HEK293 (cell line): ENCODE measurements around the gene MBD5.

Experiments used
- CTCF ChIA-PET: fragments of 350-600 bp; formaldehyde crosslinking; extraction: SDS; loops from one replicate; lab custom pipeline; 2021; ENCODE audit warnings: antibody characterized with exemption; lab: Yijun Ruan, JAX
- POLR2A ChIA-PET: fragments of 300-600 bp; formaldehyde crosslinking; extraction: SDS; loops from one replicate; lab custom pipeline; 2020; ENCODE audit warnings: antibody characterized with exemption, inconsistent platforms; lab: Yijun Ruan, JAX
- H3K27ac ChIP-seq: fragments of 200-500 bp; sonication (Bioruptor generic); 2 replicates; pipeline ENCODE4 v1.5.1; 2014; ENCODE audit warnings: low read depth, low read length, control low read depth, inconsistent platforms; ENCODE audit errors: extremely low read depth
- H3K36me3 ChIP-seq, 2 experiments: fragments of 200-500 bp in 1 of 2; sonication (Bioruptor generic) in 1 of 2; 1 replicate in 1 of 2; 2 replicates in 1 of 2; pipeline ENCODE4 v1.5.1; 2014 to 2017; ENCODE audit warnings: inconsistent platforms in 2 of 2, low read length in 2 of 2; ENCODE audit not compliant: control insufficient read depth in 2 of 2, insufficient read depth in 1 of 2
- H3K4me1 ChIP-seq: fragments of 200-500 bp; sonication (Bioruptor generic); 2 replicates; pipeline ENCODE4 v1.5.1; 2014; ENCODE audit warnings: mild to moderate bottlenecking, low read length, inconsistent platforms; ENCODE audit not compliant: control insufficient read depth, insufficient read depth
- H3K4me3 ChIP-seq: 2 replicates; pipeline ENCODE4 v1.5.1; 2011; ENCODE audit warnings: low read depth, mild to moderate bottlenecking, control low read depth, low read length, moderate library complexity
- H3K9me3 ChIP-seq: fragments of 200-500 bp; sonication (Bioruptor generic); 2 replicates; pipeline ENCODE4 v1.5.1; 2014; ENCODE audit warnings: low read depth, low read length, inconsistent platforms; ENCODE audit not compliant: control insufficient read depth, insufficient read depth
- KLF16 ChIP-seq: fragments of 450-650 bp; formaldehyde crosslinking; IDR thresholded peaks from 2 replicates; pipeline ENCODE4 v1.5.1; 2017; ENCODE audit warnings: missing biosample characterization, missing genetic modification characterization
- KLF7 ChIP-seq: fragments of 450-650 bp; formaldehyde crosslinking; IDR thresholded peaks from 2 replicates; pipeline ENCODE4 v1.5.1; 2016; ENCODE audit warnings: missing biosample characterization, missing genetic modification characterization, borderline replicate concordance
- OVOL3 ChIP-seq: fragments of 450-650 bp; formaldehyde crosslinking; IDR thresholded peaks from 2 replicates; pipeline ENCODE4 v1.5.1; 2016; ENCODE audit warnings: missing biosample characterization, missing genetic modification characterization
- TRIM28 ChIP-seq: IDR thresholded peaks from 2 replicates; pipeline ENCODE4 v1.6.1; 2011; ENCODE audit warnings: low read length, control low read depth, borderline replicate concordance
- ZBTB1 ChIP-seq: fragments of 450-650 bp; formaldehyde crosslinking; IDR thresholded peaks from 2 replicates; pipeline ENCODE4 v1.5.1; 2016; ENCODE audit warnings: missing biosample characterization, missing genetic modification characterization
- ZBTB17 ChIP-seq: fragments of 450-650 bp; formaldehyde crosslinking; IDR thresholded peaks from 2 replicates; pipeline ENCODE4 v1.5.1; 2016; ENCODE audit warnings: missing biosample characterization, missing genetic modification characterization
- ZIC2 ChIP-seq: fragments of 450-650 bp; formaldehyde crosslinking; IDR thresholded peaks from 2 replicates; pipeline ENCODE4 v1.5.1; 2016; ENCODE audit warnings: missing biosample characterization, missing genetic modification characterization
- ZNF114 ChIP-seq: fragments of 450-650 bp; formaldehyde crosslinking; IDR thresholded peaks from 2 replicates; pipeline ENCODE4 v1.5.0; 2017; ENCODE audit warnings: missing biosample characterization, missing genetic modification characterization
- ZNF133 ChIP-seq: fragments of 450-650 bp; formaldehyde crosslinking; IDR thresholded peaks from 2 replicates; pipeline ENCODE4 v1.5.1; 2016; ENCODE audit warnings: missing biosample characterization, missing genetic modification characterization
- ZNF175 ChIP-seq: fragments of 450-650 bp; formaldehyde crosslinking; IDR thresholded peaks from 2 replicates; pipeline ENCODE4 v1.5.1; 2016; ENCODE audit warnings: missing biosample characterization, missing genetic modification characterization
- ZNF19 ChIP-seq: fragments of 450-650 bp; formaldehyde crosslinking; IDR thresholded peaks from 2 replicates; pipeline ENCODE4; 2016; ENCODE audit warnings: missing biosample characterization, missing genetic modification characterization, low read depth
- ZNF221 ChIP-seq: fragments of 450-650 bp; formaldehyde crosslinking; IDR thresholded peaks from 2 replicates; pipeline ENCODE4 v1.5.1; 2017; ENCODE audit warnings: missing biosample characterization, missing genetic modification characterization, borderline replicate concordance
- ZNF404 ChIP-seq: fragments of 450-650 bp; formaldehyde crosslinking; IDR thresholded peaks from 2 replicates; pipeline ENCODE4 v1.5.1; 2017; ENCODE audit warnings: missing biosample characterization, missing genetic modification characterization
- ZNF501 ChIP-seq: fragments of 450-650 bp; formaldehyde crosslinking; IDR thresholded peaks from 2 replicates; pipeline ENCODE4 v1.5.1; 2016; ENCODE audit warnings: missing biosample characterization, missing genetic modification characterization
- ZNF529 ChIP-seq: fragments of 450-650 bp; formaldehyde crosslinking; IDR thresholded peaks from 2 replicates; pipeline ENCODE4 v1.5.1; 2017; ENCODE audit warnings: missing genetic modification characterization, missing biosample characterization; ENCODE audit not compliant: insufficient replicate concordance
- ZNF623 ChIP-seq: fragments of 450-650 bp; formaldehyde crosslinking; IDR thresholded peaks from 2 replicates; pipeline ENCODE4 v1.5.1; 2016; ENCODE audit warnings: missing biosample characterization, missing genetic modification characterization
- ZNF792 ChIP-seq: fragments of 450-650 bp; formaldehyde crosslinking; IDR thresholded peaks from 2 replicates; pipeline ENCODE4 v1.5.1; 2016; ENCODE audit warnings: missing biosample characterization, missing genetic modification characterization
- ZSCAN5A ChIP-seq: fragments of 450-650 bp; formaldehyde crosslinking; IDR thresholded peaks from 2 replicates; pipeline ENCODE4 v1.5.1; 2016; ENCODE audit warnings: missing biosample characterization, missing genetic modification characterization
- TF ChIP-seq, protein P1 (sequence below): fragments of 450-650 bp; IDR thresholded peaks from 2 replicates; pipeline ENCODE4 v1.5.1; 2018; ENCODE audit warnings: missing biosample characterization, mild to moderate bottlenecking, missing genetic modification characterization
- TF ChIP-seq, protein P2 (sequence below): fragments of 450-650 bp; formaldehyde crosslinking; IDR thresholded peaks from 2 replicates; pipeline ENCODE4 v1.5.1; 2016; ENCODE audit warnings: missing biosample characterization, missing genetic modification characterization
- TF ChIP-seq, protein P3 (sequence below): fragments of 450-650 bp; formaldehyde crosslinking; IDR thresholded peaks from 2 replicates; pipeline ENCODE4 v1.5.1; 2016; ENCODE audit warnings: missing biosample characterization, missing genetic modification characterization
- TF ChIP-seq, protein P4 (sequence below): sonication (generic); formaldehyde crosslinking; IDR thresholded peaks from 2 replicates; pipeline ENCODE4 v1.8.1; 2022; ENCODE audit warnings: mild to moderate bottlenecking, moderate library complexity, missing genetic modification reagents
- TF ChIP-seq, protein P5 (sequence below): fragments of 450-650 bp; formaldehyde crosslinking; IDR thresholded peaks from 2 replicates; pipeline ENCODE4 v1.5.1; 2016; ENCODE audit warnings: missing biosample characterization, missing genetic modification characterization

The MBD5 gene

GRCh38 chr2:148244593-148245292 is 223.9 kb downstream of the MBD5 start:
- Histone ChIP-seq H3K27ac (no peak overlapping the region), H3K36me3 (no peaks in the 10 kb centered on the region), H3K9me3 (no peaks in the 10 kb centered on the region), H3K4me3 (no peak overlapping the region), H3K4me1 (no peaks in the 10 kb centered on the region)
- TF ChIP-seq ZNF19 (tag by site-specific recombination) (no peak), OVOL3 (tag by site-specific recombination) (no peak), ZSCAN5A (tag by site-specific recombination) (no peak), ZIC2 (tag by site-specific recombination) (no peak), KLF16 (no peak), ZNF501 (no peak), ZBTB17 (tag by site-specific recombination) (no peak), ZNF133 (tag by site-specific recombination) (no peak), TRIM28 (no peak), ZNF114 (tag by site-specific recombination) (no peak), ZNF623 (tag by site-specific recombination) (no peak)
- TF ChIP-seq, protein P1, sequence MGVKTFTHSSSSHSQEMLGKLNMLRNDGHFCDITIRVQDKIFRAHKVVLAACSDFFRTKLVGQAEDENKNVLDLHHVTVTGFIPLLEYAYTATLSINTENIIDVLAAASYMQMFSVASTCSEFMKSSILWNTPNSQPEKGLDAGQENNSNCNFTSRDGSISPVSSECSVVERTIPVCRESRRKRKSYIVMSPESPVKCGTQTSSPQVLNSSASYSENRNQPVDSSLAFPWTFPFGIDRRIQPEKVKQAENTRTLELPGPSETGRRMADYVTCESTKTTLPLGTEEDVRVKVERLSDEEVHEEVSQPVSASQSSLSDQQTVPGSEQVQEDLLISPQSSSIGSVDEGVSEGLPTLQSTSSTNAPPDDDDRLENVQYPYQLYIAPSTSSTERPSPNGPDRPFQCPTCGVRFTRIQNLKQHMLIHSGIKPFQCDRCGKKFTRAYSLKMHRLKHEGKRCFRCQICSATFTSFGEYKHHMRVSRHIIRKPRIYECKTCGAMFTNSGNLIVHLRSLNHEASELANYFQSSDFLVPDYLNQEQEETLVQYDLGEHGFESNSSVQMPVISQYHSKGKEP (tag by site-specific recombination), result no peak
- ChIA-PET POLR2A (no interaction called here), CTCF (interaction anchor here (1.0 kb wide), 1 partner anchor 264 kb away, joined by 4 read pairs; no protein-coding TSS in a partner anchor)

DNA sequence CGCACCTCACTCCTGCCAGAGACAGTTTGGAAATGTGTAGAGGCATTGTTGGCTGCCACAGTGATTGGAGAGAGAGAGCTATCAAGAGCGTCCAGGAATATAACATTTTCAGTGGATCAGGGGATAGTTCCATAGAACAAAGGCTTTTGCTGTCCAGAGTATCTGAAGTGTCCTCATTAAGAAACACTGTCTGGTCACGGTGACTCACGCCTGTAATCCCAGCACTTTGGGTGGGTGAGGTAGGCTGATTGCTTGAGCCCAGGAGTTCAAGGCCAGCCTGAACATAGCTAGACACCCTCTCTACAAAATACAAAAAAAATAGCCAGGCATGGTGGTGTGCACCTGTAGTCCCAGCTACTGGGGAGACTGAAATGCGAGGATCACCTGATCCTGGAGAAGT is 231.1 kb downstream of the MBD5 start:
- TF ChIP-seq, protein P2, sequence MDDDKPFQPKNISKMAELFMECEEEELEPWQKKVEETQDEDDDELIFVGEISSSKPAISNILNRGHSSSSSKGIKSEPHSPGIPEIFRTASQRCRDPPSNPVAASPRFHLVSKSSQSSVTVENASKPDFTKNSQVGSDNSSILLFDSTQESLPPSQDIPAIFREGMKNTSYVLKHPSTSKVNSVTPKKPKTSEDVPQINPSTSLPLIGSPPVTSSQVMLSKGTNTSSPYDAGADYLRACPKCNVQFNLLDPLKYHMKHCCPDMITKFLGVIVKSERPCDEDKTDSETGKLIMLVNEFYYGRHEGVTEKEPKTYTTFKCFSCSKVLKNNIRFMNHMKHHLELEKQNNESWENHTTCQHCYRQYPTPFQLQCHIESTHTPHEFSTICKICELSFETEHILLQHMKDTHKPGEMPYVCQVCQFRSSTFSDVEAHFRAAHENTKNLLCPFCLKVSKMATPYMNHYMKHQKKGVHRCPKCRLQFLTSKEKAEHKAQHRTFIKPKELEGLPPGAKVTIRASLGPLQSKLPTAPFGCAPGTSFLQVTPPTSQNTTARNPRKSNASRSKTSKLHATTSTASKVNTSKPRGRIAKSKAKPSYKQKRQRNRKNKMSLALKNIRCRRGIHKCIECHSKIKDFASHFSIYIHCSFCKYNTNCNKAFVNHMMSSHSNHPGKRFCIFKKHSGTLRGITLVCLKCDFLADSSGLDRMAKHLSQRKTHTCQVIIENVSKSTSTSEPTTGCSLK (tag by site-specific recombination), result no peak
- no peak for TF ChIP-seq ZNF529 (tag by site-specific recombination)
- no peak for TF ChIP-seq ZNF792 (tag by site-specific recombination)
- TF ChIP-seq ZNF404 (tag by site-specific recombination), result no peak
- TF ChIP-seq, protein P3, sequence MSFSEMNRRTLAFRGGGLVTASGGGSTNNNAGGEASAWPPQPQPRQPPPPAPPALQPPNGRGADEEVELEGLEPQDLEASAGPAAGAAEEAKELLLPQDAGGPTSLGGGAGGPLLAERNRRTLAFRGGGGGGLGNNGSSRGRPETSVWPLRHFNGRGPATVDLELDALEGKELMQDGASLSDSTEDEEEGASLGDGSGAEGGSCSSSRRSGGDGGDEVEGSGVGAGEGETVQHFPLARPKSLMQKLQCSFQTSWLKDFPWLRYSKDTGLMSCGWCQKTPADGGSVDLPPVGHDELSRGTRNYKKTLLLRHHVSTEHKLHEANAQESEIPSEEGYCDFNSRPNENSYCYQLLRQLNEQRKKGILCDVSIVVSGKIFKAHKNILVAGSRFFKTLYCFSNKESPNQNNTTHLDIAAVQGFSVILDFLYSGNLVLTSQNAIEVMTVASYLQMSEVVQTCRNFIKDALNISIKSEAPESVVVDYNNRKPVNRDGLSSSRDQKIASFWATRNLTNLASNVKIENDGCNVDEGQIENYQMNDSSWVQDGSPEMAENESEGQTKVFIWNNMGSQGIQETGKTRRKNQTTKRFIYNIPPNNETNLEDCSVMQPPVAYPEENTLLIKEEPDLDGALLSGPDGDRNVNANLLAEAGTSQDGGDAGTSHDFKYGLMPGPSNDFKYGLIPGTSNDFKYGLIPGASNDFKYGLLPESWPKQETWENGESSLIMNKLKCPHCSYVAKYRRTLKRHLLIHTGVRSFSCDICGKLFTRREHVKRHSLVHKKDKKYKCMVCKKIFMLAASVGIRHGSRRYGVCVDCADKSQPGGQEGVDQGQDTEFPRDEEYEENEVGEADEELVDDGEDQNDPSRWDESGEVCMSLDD (tag by site-specific recombination), result no peak
- TF ChIP-seq, protein P4, sequence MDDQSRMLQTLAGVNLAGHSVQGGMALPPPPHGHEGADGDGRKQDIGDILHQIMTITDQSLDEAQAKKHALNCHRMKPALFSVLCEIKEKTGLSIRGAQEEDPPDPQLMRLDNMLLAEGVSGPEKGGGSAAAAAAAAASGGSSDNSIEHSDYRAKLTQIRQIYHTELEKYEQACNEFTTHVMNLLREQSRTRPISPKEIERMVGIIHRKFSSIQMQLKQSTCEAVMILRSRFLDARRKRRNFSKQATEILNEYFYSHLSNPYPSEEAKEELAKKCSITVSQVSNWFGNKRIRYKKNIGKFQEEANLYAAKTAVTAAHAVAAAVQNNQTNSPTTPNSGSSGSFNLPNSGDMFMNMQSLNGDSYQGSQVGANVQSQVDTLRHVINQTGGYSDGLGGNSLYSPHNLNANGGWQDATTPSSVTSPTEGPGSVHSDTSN (CRISPR knock-in tag), result no peak
- TF ChIP-seq TRIM28, result no peak
- no peak for TF ChIP-seq ZNF175 (tag by site-specific recombination)
- no peak for TF ChIP-seq KLF7 (tag by site-specific recombination)
- no peak for TF ChIP-seq ZBTB1
- TF ChIP-seq, protein P5, sequence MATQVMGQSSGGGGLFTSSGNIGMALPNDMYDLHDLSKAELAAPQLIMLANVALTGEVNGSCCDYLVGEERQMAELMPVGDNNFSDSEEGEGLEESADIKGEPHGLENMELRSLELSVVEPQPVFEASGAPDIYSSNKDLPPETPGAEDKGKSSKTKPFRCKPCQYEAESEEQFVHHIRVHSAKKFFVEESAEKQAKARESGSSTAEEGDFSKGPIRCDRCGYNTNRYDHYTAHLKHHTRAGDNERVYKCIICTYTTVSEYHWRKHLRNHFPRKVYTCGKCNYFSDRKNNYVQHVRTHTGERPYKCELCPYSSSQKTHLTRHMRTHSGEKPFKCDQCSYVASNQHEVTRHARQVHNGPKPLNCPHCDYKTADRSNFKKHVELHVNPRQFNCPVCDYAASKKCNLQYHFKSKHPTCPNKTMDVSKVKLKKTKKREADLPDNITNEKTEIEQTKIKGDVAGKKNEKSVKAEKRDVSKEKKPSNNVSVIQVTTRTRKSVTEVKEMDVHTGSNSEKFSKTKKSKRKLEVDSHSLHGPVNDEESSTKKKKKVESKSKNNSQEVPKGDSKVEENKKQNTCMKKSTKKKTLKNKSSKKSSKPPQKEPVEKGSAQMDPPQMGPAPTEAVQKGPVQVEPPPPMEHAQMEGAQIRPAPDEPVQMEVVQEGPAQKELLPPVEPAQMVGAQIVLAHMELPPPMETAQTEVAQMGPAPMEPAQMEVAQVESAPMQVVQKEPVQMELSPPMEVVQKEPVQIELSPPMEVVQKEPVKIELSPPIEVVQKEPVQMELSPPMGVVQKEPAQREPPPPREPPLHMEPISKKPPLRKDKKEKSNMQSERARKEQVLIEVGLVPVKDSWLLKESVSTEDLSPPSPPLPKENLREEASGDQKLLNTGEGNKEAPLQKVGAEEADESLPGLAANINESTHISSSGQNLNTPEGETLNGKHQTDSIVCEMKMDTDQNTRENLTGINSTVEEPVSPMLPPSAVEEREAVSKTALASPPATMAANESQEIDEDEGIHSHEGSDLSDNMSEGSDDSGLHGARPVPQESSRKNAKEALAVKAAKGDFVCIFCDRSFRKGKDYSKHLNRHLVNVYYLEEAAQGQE, result no peak
- TF ChIP-seq ZNF221 (tag by site-specific recombination), result no peak
- TF ChIP-seq, all 188 proteins: peak for 0
- no peaks in the 10 kb centered on the region for H3K9me3 ChIP-seq
- ChIA-PET CTCF (no interaction called here), POLR2A (no interaction called here)
- H3K36me3 ChIP-seq, result peaks cover 0 to 22% of the 10 kb centered on the region in 2 experiments; a peak in 1 of 3 replicates
- H3K4me3 ChIP-seq, result no peak overlapping the region
- H3K27ac ChIP-seq, result no peak overlapping the region
- no peaks in the 10 kb centered on the region for H3K4me1 ChIP-seq
